Spleen (tissue), 7 donors: ENCODE measurements around the gene XRCC4.

Experiments
- CTCF ChIP-seq, 11 experiments: fragments of 200-600 bp in 7 of 11; fragments of 450-650 bp in 4 of 11; sonication (generic) in 4 of 11; IDR thresholded peaks in 8 of 11; conservative IDR thresholded peaks in 3 of 11; 1 replicate in 7 of 11; 2 replicates in 4 of 11; pipeline versions ENCODE4 v1.4.0 to v1.8.0; 2016 to 2021; ENCODE audit warnings: antibody characterized with exemption in 11 of 11, inconsistent platforms in 4 of 11, mild to moderate bottlenecking in 1 of 11
- POLR2AphosphoS5 ChIP-seq, 3 donors: sonication (generic); formaldehyde crosslinking; IDR thresholded peaks; one replicate each; pipeline ENCODE4 v1.5.1; 2017; ENCODE audit warnings: antibody characterized with exemption in 3 of 3
- donor health status: DM: no; HTN: no; CAD: no; lungs with moderate emphysema.
- donor health status: DM: no; HTN: no; CAD: no.
- donor health status: DM: no; HTN: no; CAD: no.

DNA sequence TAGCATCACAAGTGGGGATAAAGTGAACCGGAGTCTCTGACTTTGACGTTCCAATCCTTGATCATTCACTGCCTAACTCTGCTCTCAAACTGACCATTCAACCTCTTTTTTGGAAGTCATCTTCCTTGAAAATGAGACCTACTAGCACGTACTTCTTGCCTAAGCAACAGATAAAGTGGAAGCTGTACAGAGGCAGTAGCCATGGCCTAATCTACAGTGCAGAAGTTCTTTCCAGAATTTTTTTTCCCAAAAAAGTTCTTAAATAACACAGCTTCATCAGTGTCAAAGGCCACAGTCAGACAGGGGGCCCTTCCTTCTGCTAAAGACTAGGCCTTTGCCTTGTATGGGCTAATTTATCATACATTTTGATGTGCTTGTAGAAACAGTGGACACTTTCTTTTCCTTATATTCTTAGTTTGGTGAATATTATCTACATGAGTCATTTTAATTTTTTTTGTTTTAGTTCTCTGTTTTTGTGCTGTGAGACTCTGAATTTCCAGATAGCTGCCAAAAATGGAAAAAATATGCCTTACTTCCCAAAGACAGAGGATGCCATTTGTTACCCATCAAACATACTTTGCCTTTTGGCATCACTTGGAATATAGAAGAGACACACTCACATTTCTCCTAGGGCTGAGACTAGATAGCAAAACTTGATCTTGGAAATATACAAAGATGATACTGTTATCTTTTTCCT lies 297.9 kb downstream of the XRCC4 start:
- TF ChIP-seq POLR2AphosphoS5 (IDR thresholded peaks at IDR 0.05) (no peak), CTCF (IDR thresholded peaks at IDR 0.05 in 8 of 11, conservative IDR thresholded peaks at IDR 0.05 in 3 of 11) (no peak)
